Coronary artery (tissue), 2 donors: ENCODE results near the gene MYO5B.
"Not testable (repeated sequence)": the region's sequence is repeated elsewhere in the genome, so short reads cannot be mapped to it uniquely, and the experiment has no call there.

Experiments used
- DNase-seq: peaks from one replicate; pipeline ENCODE4 v3.0.0-alpha.2; 2017; ENCODE audit warnings: low spot score
- H3K27ac ChIP-seq, 2 donors: fragments of 200-600 bp; sonication (generic); one replicate each; pipeline ENCODE4 v1.5.1; 2016 to 2019
- H3K4me3 ChIP-seq: fragments of 200-600 bp; sonication (generic); 2 replicates; pipeline ENCODE4 v1.5.1; 2016; ENCODE audit warnings: mild to moderate bottlenecking, moderate library complexity
- TF ChIP-seq, protein P1 (sequence below): fragments of 200-600 bp; sonication (generic); IDR thresholded peaks from one replicate; pipeline ENCODE4 v1.5.1; 2019; ENCODE audit warnings: antibody characterized with exemption

The MYO5B gene

GRCh38 chr18:49788327-49788898 is 406.5 kb downstream of the MYO5B start:
- DNase-seq: no peak
- TF ChIP-seq, protein P1, sequence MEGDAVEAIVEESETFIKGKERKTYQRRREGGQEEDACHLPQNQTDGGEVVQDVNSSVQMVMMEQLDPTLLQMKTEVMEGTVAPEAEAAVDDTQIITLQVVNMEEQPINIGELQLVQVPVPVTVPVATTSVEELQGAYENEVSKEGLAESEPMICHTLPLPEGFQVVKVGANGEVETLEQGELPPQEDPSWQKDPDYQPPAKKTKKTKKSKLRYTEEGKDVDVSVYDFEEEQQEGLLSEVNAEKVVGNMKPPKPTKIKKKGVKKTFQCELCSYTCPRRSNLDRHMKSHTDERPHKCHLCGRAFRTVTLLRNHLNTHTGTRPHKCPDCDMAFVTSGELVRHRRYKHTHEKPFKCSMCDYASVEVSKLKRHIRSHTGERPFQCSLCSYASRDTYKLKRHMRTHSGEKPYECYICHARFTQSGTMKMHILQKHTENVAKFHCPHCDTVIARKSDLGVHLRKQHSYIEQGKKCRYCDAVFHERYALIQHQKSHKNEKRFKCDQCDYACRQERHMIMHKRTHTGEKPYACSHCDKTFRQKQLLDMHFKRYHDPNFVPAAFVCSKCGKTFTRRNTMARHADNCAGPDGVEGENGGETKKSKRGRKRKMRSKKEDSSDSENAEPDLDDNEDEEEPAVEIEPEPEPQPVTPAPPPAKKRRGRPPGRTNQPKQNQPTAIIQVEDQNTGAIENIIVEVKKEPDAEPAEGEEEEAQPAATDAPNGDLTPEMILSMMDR: no peak
- H3K4me3 ChIP-seq: peak overlapping the region; percentile 8
- no peak overlapping the region for H3K27ac ChIP-seq

GRCh38 chr18:49786019-49786720 is 408.8 kb downstream of the MYO5B start:
- DNase-seq: no peak

GRCh38 chr18:49784427-49785185 is 410.3 kb downstream of the MYO5B start:
- H3K4me3 ChIP-seq: no peak overlapping the region
- DNase-seq: no peak
- TF ChIP-seq, protein P1: no peak
- no peak overlapping the region for H3K27ac ChIP-seq

More at GRCh38 chr18:49786019-49786720, 408.8 kb downstream of the MYO5B start:
- TF ChIP-seq, protein P1: no peak
- H3K4me3 ChIP-seq: no peak overlapping the region
- H3K27ac ChIP-seq: no peak overlapping the region

GRCh38 chr18:49783631-49784030 is 411.3 kb downstream of the MYO5B start:
- H3K27ac ChIP-seq: not testable (repeated sequence)

GRCh38 chr18:49778826-49779465 is 416.0 kb downstream of the MYO5B start:
- H3K27ac ChIP-seq: no peak overlapping the region
- DNase-seq: no peak
- no peak overlapping the region for H3K4me3 ChIP-seq
- TF ChIP-seq, protein P1: no peak

More at GRCh38 chr18:49783631-49784030, 411.3 kb downstream of the MYO5B start:
- DNase-seq, H3K4me3 ChIP-seq: not testable (repeated sequence)
